Kidney epithelial cell (primary cell): ENCODE data around the gene GUCY1A1. TPM values are rescaled to one million over a fixed set of nuclear protein-coding genes. Genes with fewer than 3 reads are reported as not detected.

Experiments used
- DNase-seq: peaks from one replicate; pipeline ENCODE4 v3.0.0-alpha.2; 2010; ENCODE audit warnings: low read depth
- H3K27me3 ChIP-seq: 2 replicates; pipeline ENCODE4 v1.6.0; 2011; ENCODE audit warnings: low read length; ENCODE audit not compliant: control insufficient read depth, insufficient read depth
- H3K36me3 ChIP-seq: 2 replicates; pipeline ENCODE4 v1.5.1; 2011; ENCODE audit warnings: low read length; ENCODE audit not compliant: control insufficient read depth, insufficient read depth
- H3K4me3 ChIP-seq: 2 replicates; pipeline ENCODE4 v1.5.1; 2011; ENCODE audit warnings: low read depth, mild to moderate bottlenecking, control low read depth, low read length
- CTCF ChIP-seq: IDR thresholded peaks from 2 replicates; pipeline ENCODE4 v1.5.1; 2011; ENCODE audit warnings: mild to moderate bottlenecking, moderate library complexity, low read length, control low read depth, inconsistent platforms; ENCODE audit not compliant: insufficient read depth, poor library complexity, severe bottlenecking
- total RNA-seq: library from RNA; depleted of rRNA; stranded (reverse); fragments of >200 nt; gene quantifications from 2 replicates; pipeline ENCODE4 v1.2.3, GENCODE V29; 2015

Gene GUCY1A1
- total RNA-seq, 1 donor from 2014 or later = 3.1 TPM

DNA sequence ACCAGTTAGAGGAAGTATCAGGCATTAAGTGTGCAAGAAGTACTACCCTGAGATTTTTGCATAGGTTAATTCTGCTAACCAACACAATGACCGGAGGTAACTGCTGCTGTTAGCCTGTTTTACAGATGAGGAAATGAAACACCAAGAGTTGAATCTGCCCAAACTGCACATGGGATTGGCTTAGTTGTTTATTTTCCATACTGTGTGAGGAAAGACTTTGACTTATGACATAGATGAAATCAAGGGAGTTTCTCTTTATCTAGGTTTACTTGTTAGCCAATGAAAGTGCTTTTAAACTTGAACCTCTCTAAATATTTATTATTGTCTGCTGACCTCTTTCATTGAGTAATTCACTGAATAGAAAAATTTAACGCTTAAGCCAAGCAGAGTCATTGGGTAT lies 102.4 kb downstream of the GUCY1A1 start:
- DNase-seq = no peak
- TF ChIP-seq CTCF = no peak
- no peaks in the 10 kb centered on the region for H3K27me3 ChIP-seq
- H3K36me3 ChIP-seq = no peaks in the 10 kb centered on the region
- H3K4me3 ChIP-seq = no peak overlapping the region

- Histone ChIP-seq H3K4me3 (no peak overlapping the region), H3K36me3 (no peaks in the 10 kb centered on the region), H3K27me3 (no peaks in the 10 kb centered on the region)
- TF ChIP-seq CTCF = no peak
- no peak for DNase-seq
Measured at GRCh38 chr4:155772459-155773195, 106.0 kb downstream of the GUCY1A1 start.

- no peak for DNase-seq
- no peak for TF ChIP-seq CTCF
- no peaks in the 10 kb centered on the region for H3K27me3 ChIP-seq
- no peak overlapping the region for H3K4me3 ChIP-seq
- H3K36me3 ChIP-seq = no peaks in the 10 kb centered on the region
Measured at GRCh38 chr4:155773196-155773800, 106.7 kb downstream of the GUCY1A1 start.

- no peaks in the 10 kb centered on the region for H3K27me3 ChIP-seq
- DNase-seq = no peak
- H3K36me3 ChIP-seq = no peaks in the 10 kb centered on the region
- TF ChIP-seq CTCF = no peak
- H3K4me3 ChIP-seq = no peak overlapping the region
Measured at GRCh38 chr4:155774033-155774432, 107.4 kb downstream of the GUCY1A1 start.

DNA sequence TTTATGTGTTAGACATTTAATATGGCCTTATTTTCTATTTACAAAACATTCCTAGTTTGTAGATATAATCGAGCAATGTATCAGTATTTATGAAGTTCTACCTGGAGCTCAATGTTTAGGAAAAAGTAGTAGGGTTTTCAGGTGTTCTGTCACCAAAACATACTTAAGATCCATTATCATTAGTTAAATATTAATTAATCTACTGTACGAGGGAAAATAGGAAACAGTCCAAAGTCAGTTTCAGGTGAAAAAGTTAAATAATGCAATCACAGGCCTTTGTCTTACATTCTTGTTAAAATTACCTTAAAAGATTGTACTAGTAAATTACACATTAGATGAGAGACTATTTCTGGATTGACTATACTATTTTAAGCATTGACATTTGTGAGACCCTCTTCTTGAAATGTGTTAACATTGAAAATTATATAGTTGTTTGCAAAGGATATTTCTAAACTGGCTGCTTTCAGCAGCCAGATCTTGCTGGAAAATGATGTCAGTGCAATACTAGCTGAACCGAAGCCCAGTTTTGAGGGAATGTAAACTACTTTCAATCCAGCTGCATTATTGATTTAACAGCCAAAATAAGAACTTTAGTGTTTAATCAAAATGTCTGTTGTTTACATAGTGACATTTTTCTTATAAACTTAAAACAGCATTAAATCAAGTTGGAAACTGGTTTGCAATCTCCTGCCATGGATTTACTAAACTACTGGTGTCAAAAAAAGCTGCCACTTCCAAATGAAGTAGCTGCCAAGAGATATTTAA lies 111.5 kb downstream of the GUCY1A1 start:
- TF ChIP-seq CTCF = no peak
- H3K27me3 ChIP-seq = no peaks in the 10 kb centered on the region
- H3K4me3 ChIP-seq = no peak overlapping the region
- H3K36me3 ChIP-seq = no peaks in the 10 kb centered on the region
- DNase-seq = no peak
